ENCODE data around the gene CDK1. TPM values are rescaled to one million over a fixed set of nuclear protein-coding genes. Genes with fewer than 3 reads are reported as not detected.

The CDK1 gene
- total RNA-seq, 1 donor from 2014 or later, result 93.4 TPM

Other genes starting within 250 kb of the CDK1 start
- gene RHOBTB1, start 165.7 kb downstream of the CDK1 start, total RNA-seq, result not detected in 2 replicates